Transverse colon (tissue), 4 donors: Measurements from ENCODE around the gene NPC1L1.

Source experiments
- POLR2AphosphoS5 ChIP-seq, 3 donors: sonication (generic); formaldehyde crosslinking; IDR thresholded peaks; one replicate each; pipeline ENCODE4 v1.6.1; 2016; ENCODE audit warnings: antibody characterized with exemption in 3 of 3
- TF ChIP-seq, protein P1 (sequence below), 5 experiments: fragments of 200-600 bp in 3 of 5; fragments of 450-650 bp in 2 of 5; sonication (generic) in 3 of 5; IDR thresholded peaks; 1 replicate in 2 of 5; 2 replicates in 3 of 5; pipeline ENCODE4 v1.5.1; 2016 to 2017; ENCODE audit warnings: antibody characterized with exemption in 5 of 5, inconsistent platforms in 3 of 5, mild to moderate bottlenecking in 2 of 5, moderate library complexity in 1 of 5

DNA sequence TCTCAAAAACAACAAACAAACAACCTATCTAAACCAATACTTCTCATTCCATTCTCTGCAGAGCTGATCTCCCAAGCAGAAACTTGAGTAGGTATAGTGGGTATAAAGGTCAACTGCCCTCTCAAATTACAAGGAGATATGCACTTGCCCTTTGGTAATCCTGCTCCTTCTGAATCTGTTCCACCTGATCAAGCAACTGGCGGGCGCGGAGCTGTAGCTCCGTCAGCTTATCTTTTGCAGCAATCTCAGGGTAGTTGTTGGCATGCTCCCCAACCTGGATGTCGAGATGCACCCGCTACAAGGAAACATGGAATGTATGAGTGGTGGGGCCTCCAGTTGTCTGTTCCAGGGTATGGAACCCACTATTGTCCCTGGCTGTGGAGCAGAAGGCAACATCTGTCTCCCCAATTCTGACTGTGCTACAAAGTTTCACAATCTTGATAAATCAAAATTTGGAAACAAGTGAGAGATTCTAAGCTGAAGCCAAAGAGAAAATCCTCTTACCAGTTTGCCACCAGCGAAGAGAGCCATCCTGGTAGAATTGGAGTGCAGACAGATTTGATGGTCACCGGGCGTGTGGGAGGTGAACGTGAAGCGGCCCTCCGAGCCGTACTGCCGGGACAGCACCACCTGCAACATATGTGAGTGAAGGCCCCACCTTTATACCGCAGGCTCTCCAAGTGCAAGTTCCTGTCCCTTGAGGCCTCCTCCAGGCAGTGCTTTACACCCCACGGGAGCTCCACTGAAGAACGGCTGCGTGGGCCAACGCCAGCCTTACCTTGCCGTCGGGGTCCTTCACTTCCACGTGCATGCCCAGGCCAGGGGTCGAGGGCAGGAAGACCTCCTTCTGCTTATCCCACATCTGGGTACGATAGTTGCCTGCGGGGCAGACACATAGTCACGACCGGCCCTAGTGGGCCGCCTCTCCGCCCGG is 40.1 kb upstream of the NPC1L1 start:
- TF ChIP-seq, protein P1, sequence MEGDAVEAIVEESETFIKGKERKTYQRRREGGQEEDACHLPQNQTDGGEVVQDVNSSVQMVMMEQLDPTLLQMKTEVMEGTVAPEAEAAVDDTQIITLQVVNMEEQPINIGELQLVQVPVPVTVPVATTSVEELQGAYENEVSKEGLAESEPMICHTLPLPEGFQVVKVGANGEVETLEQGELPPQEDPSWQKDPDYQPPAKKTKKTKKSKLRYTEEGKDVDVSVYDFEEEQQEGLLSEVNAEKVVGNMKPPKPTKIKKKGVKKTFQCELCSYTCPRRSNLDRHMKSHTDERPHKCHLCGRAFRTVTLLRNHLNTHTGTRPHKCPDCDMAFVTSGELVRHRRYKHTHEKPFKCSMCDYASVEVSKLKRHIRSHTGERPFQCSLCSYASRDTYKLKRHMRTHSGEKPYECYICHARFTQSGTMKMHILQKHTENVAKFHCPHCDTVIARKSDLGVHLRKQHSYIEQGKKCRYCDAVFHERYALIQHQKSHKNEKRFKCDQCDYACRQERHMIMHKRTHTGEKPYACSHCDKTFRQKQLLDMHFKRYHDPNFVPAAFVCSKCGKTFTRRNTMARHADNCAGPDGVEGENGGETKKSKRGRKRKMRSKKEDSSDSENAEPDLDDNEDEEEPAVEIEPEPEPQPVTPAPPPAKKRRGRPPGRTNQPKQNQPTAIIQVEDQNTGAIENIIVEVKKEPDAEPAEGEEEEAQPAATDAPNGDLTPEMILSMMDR (IDR thresholded peaks at IDR 0.05) = no peak
- TF ChIP-seq POLR2AphosphoS5 (IDR thresholded peaks at IDR 0.05) = peak in 1 of 3 donors; percentile 54
